ENCODE measurements around the gene SPINK7.
"Not testable (repeated sequence)": the region's sequence is repeated elsewhere in the genome, so short reads cannot be mapped to it uniquely, and the experiment has no call there.

Gene SPINK7

DNA sequence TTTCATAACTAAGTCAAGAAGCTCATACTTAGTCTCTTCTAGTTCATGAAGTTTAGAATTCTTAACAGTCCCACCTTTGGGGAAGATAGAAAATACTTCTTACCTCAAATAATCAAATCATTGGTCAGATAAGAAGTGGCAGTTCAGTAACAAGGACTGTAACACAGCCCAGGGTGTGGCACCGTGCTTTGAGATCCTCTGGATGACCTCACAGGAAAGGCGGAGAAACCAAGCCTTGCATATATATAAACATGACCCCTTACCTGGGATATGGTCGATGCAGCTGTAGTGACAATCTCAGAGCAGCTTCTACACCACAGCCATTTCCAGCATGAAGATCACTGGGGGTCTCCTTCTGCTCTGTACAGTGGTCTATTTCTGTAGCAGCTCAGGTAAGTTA lies at the start of gene SPINK7:
Gene SPINK7, plus strand, starts transcription at position 271 of the 400 bp plus-strand sequence. Its CDS starts 61 bp downstream, at position 332.
- no peak for DNase-seq (ENCODE audit: insufficient read length, low spot score)
- no peak for TF ChIP-seq POLR2A (IDR thresholded peaks at IDR 0.05; ENCODE audit: low read depth, low read length)
- FAIRE-seq = no peak

DNA sequence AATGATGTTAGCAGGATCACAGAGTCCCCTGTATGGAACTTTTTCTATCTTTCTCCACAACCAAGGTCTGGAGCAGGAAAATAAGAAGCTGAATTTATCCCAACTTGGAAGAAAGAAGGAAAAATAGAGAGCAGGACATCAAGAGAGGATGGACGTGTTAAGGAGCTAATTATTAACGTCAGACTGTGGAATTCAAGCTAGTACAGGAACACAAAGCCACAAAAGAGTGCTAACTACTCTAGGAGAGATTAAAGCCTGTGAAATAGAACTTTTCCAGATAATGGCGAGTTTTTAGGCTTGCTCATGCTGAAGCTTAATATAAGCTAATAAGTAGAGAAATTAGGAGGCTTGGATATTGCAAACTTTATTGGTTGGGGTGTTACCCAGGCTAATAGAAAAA lies 44.3 kb upstream of the SPINK7 start:
- TF ChIP-seq POLR2A (IDR thresholded peaks at IDR 0.05; ENCODE audit: low read depth, low read length) = no peak
- FAIRE-seq (no peak), DNase-seq (ENCODE audit: insufficient read length, low spot score) (no peak)

DNA sequence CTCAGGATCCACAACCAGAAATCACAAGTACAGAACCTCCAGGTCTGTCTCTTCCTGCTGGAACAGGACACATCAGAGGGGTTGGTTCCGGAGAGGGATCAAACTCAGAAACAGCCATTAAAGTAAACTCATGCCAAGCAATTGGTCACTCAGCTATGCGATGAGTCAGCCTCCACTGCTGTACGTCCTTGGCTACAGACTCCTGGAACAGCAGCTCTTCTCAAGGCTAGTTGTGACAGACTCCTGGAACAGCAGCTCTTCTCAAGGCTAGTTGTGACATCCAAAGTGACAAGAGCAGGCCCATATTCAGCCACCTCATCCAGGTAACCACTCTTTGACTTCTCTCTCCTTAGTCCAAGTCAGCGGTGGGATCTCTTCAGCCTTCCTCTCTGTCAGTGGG lies 43.7 kb upstream of the SPINK7 start, which contains the start of gene SPINK13:
Gene SPINK13, plus strand, starts transcription at position 229 of the 400 bp plus-strand sequence. CDS start 1,279 bp downstream, outside the sequence.
- no peak for TF ChIP-seq POLR2A (IDR thresholded peaks at IDR 0.05; ENCODE audit: low read depth, low read length)
- DNase-seq (ENCODE audit: insufficient read length, low spot score) (peak; percentile 29), FAIRE-seq (peak; percentile 99)

DNA sequence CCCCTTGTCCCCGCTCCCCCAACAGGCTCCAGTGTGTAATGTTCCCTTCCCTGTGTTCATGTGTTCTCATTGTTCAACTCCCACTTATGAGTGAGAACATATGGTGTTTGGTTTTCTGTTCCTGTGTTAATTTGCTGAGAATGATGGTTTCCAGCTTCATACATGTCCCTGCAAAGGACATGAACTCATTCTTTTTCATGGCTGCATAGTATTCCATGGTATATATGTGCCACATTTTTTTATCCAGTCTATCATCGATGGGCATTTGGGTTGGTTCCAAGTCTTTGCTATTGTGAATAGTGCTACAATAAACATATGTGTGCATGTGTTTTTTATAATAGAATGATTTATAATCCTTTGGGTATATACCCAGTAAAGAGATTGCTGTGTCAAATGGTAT lies 37.1 kb upstream of the SPINK7 start:
- FAIRE-seq; DNase-seq (ENCODE audit: insufficient read length, low spot score): not testable (repeated sequence)

DNA sequence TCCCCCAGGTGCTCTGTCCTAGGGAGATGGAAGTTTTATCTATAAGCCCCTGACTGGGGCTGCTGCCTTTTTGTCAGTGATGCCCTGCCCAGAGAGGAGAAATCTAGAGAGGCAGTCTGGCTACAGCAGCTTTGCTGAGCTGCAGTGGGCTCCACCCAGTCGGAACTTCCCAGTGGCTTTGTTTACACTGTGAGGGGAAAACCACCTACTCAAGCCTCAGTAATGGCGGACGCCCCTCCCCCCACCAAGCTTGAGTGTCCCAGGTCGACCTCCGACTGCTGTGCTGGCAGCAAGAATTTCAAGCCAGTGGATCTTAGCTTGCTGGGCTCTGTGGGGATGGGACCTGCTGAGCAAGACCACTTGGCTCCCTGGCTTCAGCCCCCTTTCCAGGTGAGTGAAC lies 31.3 kb upstream of the SPINK7 start:
- not testable (repeated sequence) for DNase-seq (ENCODE audit: insufficient read length, low spot score); FAIRE-seq

DNA sequence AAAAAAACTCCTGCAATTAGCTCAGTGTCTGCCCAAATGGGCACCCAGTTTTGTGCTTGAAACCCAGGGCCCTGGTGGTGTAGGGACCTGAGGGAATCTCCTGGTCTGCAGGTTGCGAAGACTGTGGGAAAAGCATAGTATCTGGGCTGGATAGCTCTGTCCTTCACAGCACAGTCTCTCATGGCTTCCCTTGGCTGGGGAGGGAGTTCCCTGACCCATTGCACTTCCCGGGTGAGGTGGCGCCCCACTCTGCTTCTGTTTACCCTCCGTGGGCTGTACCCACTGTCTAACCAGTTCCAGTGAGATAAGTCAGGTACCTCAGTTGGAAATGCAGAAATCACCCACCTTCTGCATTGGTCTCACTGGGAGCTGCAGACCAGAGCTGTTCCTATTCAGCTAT lies 30.9 kb upstream of the SPINK7 start:
- not testable (repeated sequence) for DNase-seq (ENCODE audit: insufficient read length, low spot score); FAIRE-seq

DNA sequence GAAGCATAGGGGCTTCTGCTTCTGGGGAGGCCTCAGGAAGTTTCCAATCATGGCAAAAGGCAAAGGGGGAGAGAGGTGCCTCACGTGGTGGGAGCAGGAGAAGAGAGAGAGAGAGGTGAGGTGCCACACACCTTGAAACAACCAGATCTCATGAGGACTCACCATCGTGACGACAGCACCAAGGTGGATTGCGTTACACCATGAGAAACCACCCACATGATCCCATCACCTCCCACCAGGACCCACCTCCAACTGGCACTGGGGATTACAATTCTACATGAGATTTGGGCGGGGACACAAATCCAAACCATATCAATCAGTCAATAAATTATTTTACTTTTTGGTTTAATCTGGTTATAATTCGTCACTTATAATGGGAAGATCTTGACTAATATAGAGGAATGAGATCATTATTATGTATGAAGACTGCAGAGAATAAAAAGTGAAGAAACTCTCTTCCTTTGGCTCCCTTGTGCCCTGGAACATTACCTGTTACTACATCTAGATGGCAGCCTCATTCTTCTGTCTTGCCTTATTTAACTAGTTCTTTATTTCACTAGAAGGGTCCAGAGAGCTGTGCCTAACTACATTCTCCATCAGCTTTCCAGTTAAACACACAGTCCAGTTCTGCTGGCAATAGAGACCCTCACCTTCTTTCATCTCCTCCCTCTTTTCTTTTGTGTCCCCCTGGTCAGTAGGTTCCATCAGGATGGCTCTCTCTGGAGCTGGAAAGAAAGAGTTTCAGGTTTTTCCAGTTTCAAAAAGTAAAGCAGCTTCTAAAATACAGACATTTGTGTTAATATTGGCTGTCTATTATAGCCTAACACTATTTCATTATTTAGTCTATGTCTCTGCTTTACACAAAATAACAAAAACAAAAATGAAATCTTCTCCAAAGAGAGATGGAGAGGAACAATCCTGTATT lies 21.7 kb upstream of the SPINK7 start:
- no peak for DNase-seq (ENCODE audit: insufficient read length, low spot score)
- no peak for FAIRE-seq
- TF ChIP-seq POLR2A (IDR thresholded peaks at IDR 0.05; ENCODE audit: low read depth, low read length) = no peak

DNA sequence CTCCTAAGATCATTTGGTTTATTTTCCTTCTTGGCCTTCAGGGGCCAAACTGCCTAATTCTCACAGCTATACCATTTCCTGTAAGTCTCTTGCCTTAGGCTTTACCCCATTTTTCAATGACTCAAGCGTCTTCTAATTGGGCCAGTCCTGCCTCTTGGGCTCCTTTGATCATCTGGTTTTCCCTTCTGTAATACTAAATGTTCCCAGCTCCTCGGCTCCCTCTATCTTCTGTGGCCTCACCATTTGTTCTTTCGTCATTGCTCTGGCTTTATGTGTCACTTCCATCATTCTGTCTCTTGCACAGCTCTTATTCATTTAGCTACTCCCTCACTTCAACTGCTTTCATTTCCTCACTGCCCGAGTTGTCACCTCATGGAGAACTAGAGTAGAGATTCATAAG lies 14.5 kb upstream of the SPINK7 start:
- DNase-seq (ENCODE audit: insufficient read length, low spot score) (no peak), FAIRE-seq (no peak)
- no peak for TF ChIP-seq POLR2A (IDR thresholded peaks at IDR 0.05; ENCODE audit: low read depth, low read length)

DNA sequence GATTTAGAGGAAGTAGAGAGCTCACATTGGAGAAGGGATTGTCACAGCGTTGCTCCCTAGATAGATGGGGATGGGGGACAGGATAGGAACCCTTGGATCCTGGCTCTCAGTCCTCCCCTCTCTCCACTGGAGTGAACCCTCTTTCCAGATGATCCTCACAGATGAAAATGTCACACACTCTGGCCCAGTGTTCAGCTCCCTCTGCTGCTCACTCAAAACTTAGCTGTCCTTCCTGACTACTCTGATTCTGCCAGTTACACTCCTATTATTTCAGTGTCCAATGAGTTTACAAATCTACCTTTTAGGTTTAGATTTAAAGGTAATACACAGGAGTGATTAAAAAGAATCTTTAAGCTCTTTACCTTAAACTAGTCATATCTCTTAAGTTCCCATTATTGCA lies 5.8 kb upstream of the SPINK7 start:
- FAIRE-seq = no peak
- no peak for TF ChIP-seq POLR2A (IDR thresholded peaks at IDR 0.05; ENCODE audit: low read depth, low read length)
- DNase-seq (ENCODE audit: insufficient read length, low spot score) = no peak

DNA sequence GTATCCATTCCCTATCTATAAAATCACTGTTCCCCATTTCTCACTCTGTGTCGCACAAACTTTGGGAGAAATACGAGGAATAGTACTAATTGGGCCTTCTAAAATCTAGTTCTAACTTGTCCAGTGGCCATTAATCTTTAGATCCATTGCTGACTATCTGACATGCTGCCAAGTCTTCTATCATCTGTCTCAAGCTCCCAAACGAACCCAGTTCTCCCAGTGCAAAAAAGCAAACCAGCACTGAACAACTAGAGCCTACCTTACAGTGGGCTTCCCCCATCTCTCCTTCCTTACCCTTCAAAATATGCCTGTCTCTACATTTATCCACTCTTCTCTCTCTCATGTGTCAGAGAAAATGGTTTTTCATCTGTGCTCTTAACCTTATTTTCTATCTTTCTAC lies 3.2 kb upstream of the SPINK7 start:
- DNase-seq (ENCODE audit: insufficient read length, low spot score) (no peak), FAIRE-seq (no peak)
- TF ChIP-seq POLR2A (IDR thresholded peaks at IDR 0.05; ENCODE audit: low read depth, low read length) = no peak

DNA sequence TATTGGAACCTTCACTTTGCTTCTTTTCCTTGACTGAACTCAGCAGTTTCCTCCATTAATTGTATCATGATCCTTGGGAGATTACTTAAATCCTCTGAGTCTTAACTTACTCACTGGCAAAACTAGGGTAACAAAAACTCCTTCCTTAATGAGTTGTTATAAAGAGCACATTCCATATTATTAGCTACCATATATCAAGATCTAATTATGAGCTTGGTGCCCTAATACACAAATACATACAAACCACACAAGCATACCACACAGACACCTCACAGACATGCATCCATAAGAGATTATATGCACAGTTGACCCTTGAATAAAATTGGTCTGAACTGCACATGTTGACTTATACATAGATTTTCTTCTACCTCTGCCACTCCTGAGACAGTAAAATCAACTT lies 2.5 kb upstream of the SPINK7 start:
- no peak for TF ChIP-seq POLR2A (IDR thresholded peaks at IDR 0.05; ENCODE audit: low read depth, low read length)
- FAIRE-seq (no peak), DNase-seq (ENCODE audit: insufficient read length, low spot score) (no peak)

DNA sequence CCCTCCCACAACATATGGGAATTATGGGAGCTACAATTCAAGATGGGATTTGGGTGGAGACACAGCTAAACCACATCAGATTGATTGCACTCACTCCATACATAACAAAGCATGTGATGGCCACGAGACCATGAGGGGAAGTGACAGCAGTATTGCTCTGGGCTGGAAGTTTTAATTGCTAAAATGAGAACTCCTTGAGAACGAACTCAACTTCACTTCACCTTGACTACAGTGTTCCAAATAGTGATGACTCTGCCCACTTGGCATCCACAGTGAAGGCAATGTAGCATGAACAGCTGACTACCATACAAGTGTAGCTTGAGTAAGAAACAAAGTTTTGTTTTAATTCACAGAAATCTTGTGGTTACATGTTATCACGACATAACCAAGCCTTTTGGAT lies 739 bp upstream of the SPINK7 start:
- FAIRE-seq = no peak
- DNase-seq (ENCODE audit: insufficient read length, low spot score) = no peak
- no peak for TF ChIP-seq POLR2A (IDR thresholded peaks at IDR 0.05; ENCODE audit: low read depth, low read length)

DNA sequence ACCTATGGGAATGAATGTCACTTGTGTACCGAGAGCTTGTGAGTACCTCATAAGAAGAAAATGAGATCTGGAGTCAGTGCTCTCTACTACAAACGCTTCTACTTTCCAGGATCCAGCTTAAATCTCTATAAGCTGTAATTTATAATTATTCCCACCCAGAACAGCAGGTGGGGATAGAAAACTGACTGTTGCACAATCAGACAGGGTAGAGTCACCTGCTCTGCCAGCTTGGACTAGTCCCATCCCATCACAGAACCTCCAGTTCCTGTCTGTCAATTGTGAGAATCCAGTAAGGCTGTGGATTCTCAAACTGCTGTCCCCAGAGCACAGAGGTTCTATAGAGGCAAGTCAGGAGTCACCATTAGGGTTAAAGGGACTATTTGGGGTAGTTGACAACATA lies 2.0 kb downstream of the SPINK7 start:
- FAIRE-seq = no peak
- DNase-seq (ENCODE audit: insufficient read length, low spot score) = no peak
- TF ChIP-seq POLR2A (IDR thresholded peaks at IDR 0.05; ENCODE audit: low read depth, low read length) = no peak

DNA sequence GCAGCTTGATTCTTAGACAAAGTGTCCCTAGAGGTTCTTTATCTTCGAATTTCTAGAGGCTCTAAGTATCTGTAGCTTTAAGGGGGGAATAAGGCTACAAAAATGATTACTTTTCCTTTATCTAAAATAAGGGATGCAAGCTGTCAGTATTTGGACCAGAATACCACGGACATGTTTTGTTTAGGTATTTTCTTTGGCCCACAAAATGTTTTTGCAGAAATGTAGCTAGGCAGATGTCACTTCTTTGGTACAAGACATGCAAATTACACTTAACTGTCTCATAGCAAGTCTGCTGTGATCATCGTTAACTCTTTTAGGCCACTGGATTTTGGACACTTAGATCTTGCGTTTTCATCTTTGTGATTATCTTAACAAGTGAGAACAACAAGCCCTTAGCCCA lies 2.5 kb downstream of the SPINK7 start:
- no peak for TF ChIP-seq POLR2A (IDR thresholded peaks at IDR 0.05; ENCODE audit: low read depth, low read length)
- FAIRE-seq (no peak), DNase-seq (ENCODE audit: insufficient read length, low spot score) (no peak)

DNA sequence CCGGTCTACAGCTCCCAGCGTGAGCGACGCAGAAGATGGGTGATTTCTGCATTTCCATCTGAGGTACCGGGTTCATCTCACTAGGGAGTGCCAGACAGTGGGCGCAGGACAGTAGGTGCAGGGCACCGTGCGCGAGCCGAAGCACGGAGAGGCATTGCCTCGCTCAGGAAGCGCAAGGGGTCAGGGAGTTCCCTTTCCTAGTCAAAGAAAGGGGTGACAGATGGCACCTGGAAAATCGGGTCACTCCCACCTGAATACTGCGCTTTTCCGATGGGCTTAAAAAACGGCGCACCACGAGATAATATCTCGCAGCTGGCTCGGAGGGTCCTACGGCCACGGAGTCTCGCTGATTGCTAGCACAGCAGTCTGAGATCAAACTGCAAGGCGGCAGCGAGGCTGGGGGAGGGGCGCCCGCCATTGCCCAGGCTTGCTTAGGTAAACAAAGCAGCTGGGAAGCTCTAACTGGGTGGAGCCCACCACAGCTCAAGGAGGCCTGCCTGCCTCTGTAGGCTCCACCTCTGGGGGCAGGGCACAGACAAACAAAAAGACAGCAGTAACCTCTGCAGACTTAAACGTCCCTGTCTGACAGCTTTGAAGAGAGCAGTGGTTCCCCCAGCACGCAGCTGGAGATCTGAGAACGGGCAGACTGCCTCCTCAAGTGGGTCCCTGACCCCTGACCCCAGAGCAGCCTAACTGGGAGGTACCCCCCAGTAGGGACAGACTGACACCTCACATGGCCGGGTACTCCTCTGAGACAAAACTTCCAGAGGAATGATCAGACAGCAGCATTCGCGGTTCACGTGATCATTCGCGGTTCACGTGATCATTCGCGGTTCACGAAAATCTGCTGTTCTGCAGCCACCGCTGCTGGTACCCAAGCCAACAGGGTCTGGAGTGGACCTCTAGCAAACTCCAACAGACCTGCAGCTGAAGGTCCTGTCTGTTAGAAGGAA lies 8.1 kb downstream of the SPINK7 start:
- FAIRE-seq; DNase-seq (ENCODE audit: insufficient read length, low spot score): not testable (repeated sequence)

All from H54 (cell line).